GM18873 (cell line): ENCODE measurements around the gene ZNHIT2.

Experiments used
- ATAC-seq: cut with Tn5 transposase; IDR thresholded peaks from one replicate; pipeline ENCODE4 v1.9.1; 2021; ENCODE audit warnings: mild to moderate bottlenecking, moderate library complexity, moderate number of reproducible peaks; ENCODE audit not compliant: unreplicated experiment, low FRiP score

Gene ZNHIT2

GRCh38 chr11:65134952-65135632 lies 17.6 kb upstream of the ZNHIT2 start:
- ATAC-seq: peak; percentile 62

- ATAC-seq: peak; percentile 38
These were observed 16.9 kb upstream of the ZNHIT2 start, which contains the start of gene SYVN1 for GRCh38 chr11:65134240-65134951. Gene SYVN1, minus strand, starts transcription at chr11:65134519. Its CDS starts 918 bp downstream, at chr11:65133601.

GRCh38 chr11:65133724-65134123 lies 16.2 kb upstream of the ZNHIT2 start:
- ATAC-seq: no peak

- no peak for ATAC-seq
These were observed 15.6 kb upstream of the ZNHIT2 start for GRCh38 chr11:65132988-65133700.

GRCh38 chr11:65132238-65132987 lies 14.9 kb upstream of the ZNHIT2 start:
- ATAC-seq: peak; percentile 31

GRCh38 chr11:65131895-65132237 lies 14.4 kb upstream of the ZNHIT2 start:
- ATAC-seq: no peak

GRCh38 chr11:65131417-65131776 lies 13.9 kb upstream of the ZNHIT2 start:
- no peak for ATAC-seq

GRCh38 chr11:65130631-65131416 lies 13.3 kb upstream of the ZNHIT2 start:
- ATAC-seq: no peak

GRCh38 chr11:65129649-65130441 lies 12.3 kb upstream of the ZNHIT2 start:
- no peak for ATAC-seq

GRCh38 chr11:65128182-65129145 lies 11.0 kb upstream of the ZNHIT2 start:
- no peak for ATAC-seq

GRCh38 chr11:65127473-65128181 lies 10.1 kb upstream of the ZNHIT2 start:
- ATAC-seq: no peak

GRCh38 chr11:65126624-65127274 lies 9.2 kb upstream of the ZNHIT2 start:
- no peak for ATAC-seq

- no peak for ATAC-seq
These were observed 7.9 kb upstream of the ZNHIT2 start for GRCh38 chr11:65125197-65126056.

- no peak for ATAC-seq
These were observed 7.1 kb upstream of the ZNHIT2 start for GRCh38 chr11:65124480-65125196.

- ATAC-seq: peak; percentile 56
These were observed 4.6 kb upstream of the ZNHIT2 start, which contains the start of the genes FAU and MRPL49 for GRCh38 chr11:65121865-65122696. Gene FAU, minus strand, starts transcription at chr11:65122134. Its CDS starts 321 bp downstream, at chr11:65121813. Gene MRPL49, plus strand, starts transcription at chr11:65122321. Its CDS starts 26 bp downstream, at chr11:65122347.
